GM12878 (cell line): ENCODE data around the gene MUSK. TPM values are rescaled to one million over a fixed set of nuclear protein-coding genes. Genes with fewer than 3 reads are reported as not detected.
A peak's percentile ranks its signal among the peaks of the same experiment; 100 is the strongest.

ENCODE experiments used
- CBX3 ChIP-seq: fragments of 200-600 bp; sonication (generic); IDR thresholded peaks from 2 replicates; pipeline ENCODE4 v1.6.1; 2016; ENCODE audit warnings: low read depth, borderline replicate concordance
- CTCF ChIP-seq, 3 experiments: IDR thresholded peaks in 2 of 3; conservative IDR thresholded peaks in 1 of 3; 2 replicates each; pipeline ENCODE4 v1.5.1; 2011; ENCODE audit warnings: low read depth in 3 of 3, low read length in 3 of 3, mild to moderate bottlenecking in 3 of 3, control low read depth in 2 of 3, moderate library complexity in 2 of 3, inconsistent platforms in 1 of 3, mixed read lengths in 1 of 3; ENCODE audit not compliant: control insufficient read depth in 2 of 3, insufficient read depth in 1 of 3; ENCODE audit errors: extremely low read depth in 1 of 3
- ESRRA ChIP-seq: IDR thresholded peaks from 2 replicates; pipeline ENCODE4 v1.6.1; 2012; ENCODE audit warnings: mild to moderate bottlenecking, low read length, improper control_type of control experiment
- HDAC6 ChIP-seq: fragments of 200-600 bp; sonication (generic); IDR thresholded peaks from one replicate; pipeline ENCODE4 v1.8.0; 2017; ENCODE audit warnings: antibody characterized with exemption; ENCODE audit not compliant: unreplicated experiment
- IRF4 ChIP-seq: IDR thresholded peaks from 2 replicates; pipeline ENCODE4 v1.6.1; 2011; ENCODE audit warnings: low read depth, low read length
- MYC ChIP-seq: IDR thresholded peaks from 2 replicates; pipeline ENCODE4 v1.6.1; 2011; ENCODE audit warnings: mild to moderate bottlenecking, low read length, moderate library complexity, inconsistent platforms; ENCODE audit not compliant: insufficient read depth, insufficient replicate concordance, insufficient read length, severe bottlenecking
- NR2C2 ChIP-seq: IDR thresholded peaks from 2 replicates; pipeline ENCODE4 v1.6.1; 2011; ENCODE audit warnings: borderline replicate concordance, low read depth; ENCODE audit not compliant: control insufficient read depth, insufficient read length
- PBX3 ChIP-seq: IDR thresholded peaks from 2 replicates; pipeline ENCODE4 v1.6.1; 2011; ENCODE audit warnings: mild to moderate bottlenecking, low read depth, low read length, moderate library complexity; ENCODE audit not compliant: insufficient replicate concordance
- POLR2AphosphoS5 ChIP-seq: IDR thresholded peaks from 2 replicates; pipeline ENCODE4 v1.6.1; 2011; ENCODE audit warnings: mild to moderate bottlenecking, low read length, inconsistent platforms
- PRDM15 ChIP-seq: fragments of 450-650 bp; formaldehyde crosslinking; IDR thresholded peaks from 2 replicates; pipeline ENCODE4 v1.4.0; 2020; ENCODE audit warnings: mild to moderate bottlenecking, moderate library complexity
- RELA ChIP-seq: fragments of 450-650 bp; IDR thresholded peaks from 2 replicates; pipeline ENCODE4 v1.8.0; 2014; ENCODE audit warnings: borderline replicate concordance; ENCODE audit not compliant: partially characterized antibody
- TAF1 ChIP-seq: IDR thresholded peaks from 2 replicates; pipeline ENCODE4 v1.6.1; 2011; ENCODE audit warnings: mild to moderate bottlenecking, low read depth, low read length, borderline replicate concordance
- YBX1 ChIP-seq: fragments of 450-650 bp; IDR thresholded peaks from 2 replicates; pipeline ENCODE4 v1.6.1; 2016; ENCODE audit warnings: antibody characterized with exemption
- ZNF217 ChIP-seq: fragments of 450-650 bp; IDR thresholded peaks from 2 replicates; pipeline ENCODE4 v1.6.1; 2017; ENCODE audit warnings: antibody characterized with exemption, mild to moderate bottlenecking
- ZNF24 ChIP-seq: fragments of 450-650 bp; IDR thresholded peaks from 2 replicates; pipeline ENCODE4 v1.6.1; 2017; ENCODE audit warnings: antibody characterized with exemption, mild to moderate bottlenecking
- ZNF384 ChIP-seq: IDR thresholded peaks from 2 replicates; pipeline ENCODE4 v1.6.1; 2012; ENCODE audit warnings: low read depth, mild to moderate bottlenecking, low read length, improper control_type of control experiment, borderline replicate concordance
- ZNF622 ChIP-seq: fragments of 450-650 bp; IDR thresholded peaks from 2 replicates; pipeline ENCODE4 v1.6.1; 2017; ENCODE audit warnings: mild to moderate bottlenecking, inconsistent platforms
- polyA plus RNA-seq, 11 experiments: library from polyadenylated mRNA; depleted of rRNA in 4 of 11; unstranded in 6 of 11; stranded (reverse) in 5 of 11; fragments of >200 nt; fragmentation: Nextera tagmentation in 4 of 11; fragmentation: Illumina TruSeq in 1 of 11; extraction: Ambion mirVana in 4 of 11; extraction: Trizol in 1 of 11; gene quantifications; 1 replicate in 1 of 11; 2 replicates in 10 of 11; pipeline versions ENCODE4 v1.2.1 to v1.2.3, GENCODE V29; 2011 to 2016; ENCODE audit warnings: inconsistent platforms in 2 of 11, missing spikeins in 2 of 11, low read depth in 1 of 11
- total RNA-seq, 4 experiments: library from RNA; depleted of rRNA in 3 of 4; stranded (reverse); fragments of >200 nt in 3 of 4; fragmentation: Illumina TruSeq in 1 of 4; extraction: Trizol in 1 of 4; gene quantifications; 2 replicates each; pipeline versions ENCODE4 v1.2.1 to v1.2.3, GENCODE V29; 2013 to 2021
- TF ChIP-seq, protein P1 (sequence below): IDR thresholded peaks from 2 replicates; pipeline ENCODE4 v1.6.1; 2011; ENCODE audit warnings: borderline replicate concordance, low read depth, mild to moderate bottlenecking, moderate library complexity, low read length; ENCODE audit not compliant: insufficient read depth, poor library complexity, severe bottlenecking
- TF ChIP-seq, protein P2 (sequence below): fragments of 450-650 bp; formaldehyde crosslinking; IDR thresholded peaks from 2 replicates; pipeline ENCODE4 v1.5.0; 2022; ENCODE audit warnings: mild to moderate bottlenecking, missing genetic modification characterization

Gene MUSK
- total and polyA plus RNA-seq, 10 of the 15 experiments (the other 5 are each of a cell fraction or from before 2014, with no cell fraction given) = 0.04 to 0.19 (median 0.10) TPM; not detected in 5

DNA sequence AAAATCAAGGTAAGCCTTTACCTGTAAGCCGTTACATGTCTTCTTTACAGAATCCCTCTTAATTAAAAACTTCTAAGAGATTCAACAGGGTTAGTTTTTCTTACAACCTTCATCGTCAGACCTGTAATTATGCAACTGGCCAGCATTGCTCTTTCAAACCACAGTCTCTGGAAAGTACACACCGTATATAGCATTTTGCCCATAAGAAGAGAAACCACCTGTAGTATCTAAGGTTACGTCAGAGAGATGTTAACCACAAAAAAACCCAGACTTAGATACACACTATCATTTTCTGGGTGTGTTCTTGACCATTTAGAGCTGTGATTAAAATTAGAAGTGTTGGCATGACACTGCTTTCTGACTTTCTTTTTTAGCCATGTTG is 140.0 kb downstream of the MUSK start (continued):
- TF ChIP-seq TAF1 = no peak; the same call in 1 of the 2 replicates
- no peak for TF ChIP-seq CBX3
- no peak for TF ChIP-seq PBX3
- TF ChIP-seq MYC = no peak
- TF ChIP-seq ZNF24 = no peak
- no peak for TF ChIP-seq PRDM15
- TF ChIP-seq YBX1 = no peak
- no peak for TF ChIP-seq ESRRA
- TF ChIP-seq RELA = no peak
- peak; percentile 78; the same call in 1 of the 2 replicates for TF ChIP-seq IRF4
- TF ChIP-seq NR2C2 = no peak
- TF ChIP-seq, protein P1, sequence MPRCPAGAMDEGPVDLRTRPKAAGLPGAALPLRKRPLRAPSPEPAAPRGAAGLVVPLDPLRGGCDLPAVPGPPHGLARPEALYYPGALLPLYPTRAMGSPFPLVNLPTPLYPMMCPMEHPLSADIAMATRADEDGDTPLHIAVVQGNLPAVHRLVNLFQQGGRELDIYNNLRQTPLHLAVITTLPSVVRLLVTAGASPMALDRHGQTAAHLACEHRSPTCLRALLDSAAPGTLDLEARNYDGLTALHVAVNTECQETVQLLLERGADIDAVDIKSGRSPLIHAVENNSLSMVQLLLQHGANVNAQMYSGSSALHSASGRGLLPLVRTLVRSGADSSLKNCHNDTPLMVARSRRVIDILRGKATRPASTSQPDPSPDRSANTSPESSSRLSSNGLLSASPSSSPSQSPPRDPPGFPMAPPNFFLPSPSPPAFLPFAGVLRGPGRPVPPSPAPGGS = peak; percentile 27
- peak; percentile 85 for TF ChIP-seq ZNF384
- no peak for TF ChIP-seq HDAC6
- no peak for TF ChIP-seq POLR2AphosphoS5
- TF ChIP-seq, protein P2, sequence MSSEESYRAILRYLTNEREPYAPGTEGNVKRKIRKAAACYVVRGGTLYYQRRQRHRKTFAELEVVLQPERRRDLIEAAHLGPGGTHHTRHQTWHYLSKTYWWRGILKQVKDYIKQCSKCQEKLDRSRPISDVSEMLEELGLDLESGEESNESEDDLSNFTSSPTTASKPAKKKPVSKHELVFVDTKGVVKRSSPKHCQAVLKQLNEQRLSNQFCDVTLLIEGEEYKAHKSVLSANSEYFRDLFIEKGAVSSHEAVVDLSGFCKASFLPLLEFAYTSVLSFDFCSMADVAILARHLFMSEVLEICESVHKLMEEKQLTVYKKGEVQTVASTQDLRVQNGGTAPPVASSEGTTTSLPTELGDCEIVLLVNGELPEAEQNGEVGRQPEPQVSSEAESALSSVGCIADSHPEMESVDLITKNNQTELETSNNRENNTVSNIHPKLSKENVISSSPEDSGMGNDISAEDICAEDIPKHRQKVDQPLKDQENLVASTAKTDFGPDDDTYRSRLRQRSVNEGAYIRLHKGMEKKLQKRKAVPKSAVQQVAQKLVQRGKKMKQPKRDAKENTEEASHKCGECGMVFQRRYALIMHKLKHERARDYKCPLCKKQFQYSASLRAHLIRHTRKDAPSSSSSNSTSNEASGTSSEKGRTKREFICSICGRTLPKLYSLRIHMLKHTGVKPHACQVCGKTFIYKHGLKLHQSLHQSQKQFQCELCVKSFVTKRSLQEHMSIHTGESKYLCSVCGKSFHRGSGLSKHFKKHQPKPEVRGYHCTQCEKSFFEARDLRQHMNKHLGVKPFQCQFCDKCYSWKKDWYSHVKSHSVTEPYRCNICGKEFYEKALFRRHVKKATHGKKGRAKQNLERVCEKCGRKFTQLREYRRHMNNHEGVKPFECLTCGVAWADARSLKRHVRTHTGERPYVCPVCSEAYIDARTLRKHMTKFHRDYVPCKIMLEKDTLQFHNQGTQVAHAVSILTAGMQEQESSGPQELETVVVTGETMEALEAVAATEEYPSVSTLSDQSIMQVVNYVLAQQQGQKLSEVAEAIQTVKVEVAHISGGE (CRISPR knock-in tag) = no peak
- peak; percentile 80; the same call in 1 of the 2 replicates for TF ChIP-seq ZNF217
- no peak for TF ChIP-seq CTCF (IDR thresholded peaks at IDR 0.05 in 2 of 3, conservative IDR thresholded peaks at IDR 0.05 in 1 of 3; ENCODE audit: control insufficient read depth in 2 of 3, extremely low read depth in 1 of 3, insufficient read depth in 1 of 3, low read depth in 3 of 3, low read length in 3 of 3)
- no peak for TF ChIP-seq ZNF622
